Gastroesophageal sphincter (tissue), 3 donors: ENCODE measurements around the gene SP5.

Experiments
- CTCF ChIP-seq, 4 experiments: fragments of 200-600 bp in 2 of 4; fragments of 450-650 bp in 2 of 4; sonication (generic) in 1 of 4; IDR thresholded peaks; one replicate each; pipeline ENCODE4 v1.5.1; 2017 to 2019; ENCODE audit warnings: antibody characterized with exemption in 4 of 4, mild to moderate bottlenecking in 2 of 4, moderate library complexity in 2 of 4
- EP300 ChIP-seq: sonication (generic); formaldehyde crosslinking; IDR thresholded peaks from one replicate; pipeline ENCODE4 v1.6.1; 2017; ENCODE audit warnings: antibody characterized with exemption, mild to moderate bottlenecking
- POLR2A ChIP-seq, 2 donors: fragments of 450-650 bp; IDR thresholded peaks; one replicate each; pipeline ENCODE4 v1.6.1; 2017; ENCODE audit warnings: antibody characterized with exemption in 2 of 2, mild to moderate bottlenecking in 2 of 2, moderate library complexity in 1 of 2

DNA sequence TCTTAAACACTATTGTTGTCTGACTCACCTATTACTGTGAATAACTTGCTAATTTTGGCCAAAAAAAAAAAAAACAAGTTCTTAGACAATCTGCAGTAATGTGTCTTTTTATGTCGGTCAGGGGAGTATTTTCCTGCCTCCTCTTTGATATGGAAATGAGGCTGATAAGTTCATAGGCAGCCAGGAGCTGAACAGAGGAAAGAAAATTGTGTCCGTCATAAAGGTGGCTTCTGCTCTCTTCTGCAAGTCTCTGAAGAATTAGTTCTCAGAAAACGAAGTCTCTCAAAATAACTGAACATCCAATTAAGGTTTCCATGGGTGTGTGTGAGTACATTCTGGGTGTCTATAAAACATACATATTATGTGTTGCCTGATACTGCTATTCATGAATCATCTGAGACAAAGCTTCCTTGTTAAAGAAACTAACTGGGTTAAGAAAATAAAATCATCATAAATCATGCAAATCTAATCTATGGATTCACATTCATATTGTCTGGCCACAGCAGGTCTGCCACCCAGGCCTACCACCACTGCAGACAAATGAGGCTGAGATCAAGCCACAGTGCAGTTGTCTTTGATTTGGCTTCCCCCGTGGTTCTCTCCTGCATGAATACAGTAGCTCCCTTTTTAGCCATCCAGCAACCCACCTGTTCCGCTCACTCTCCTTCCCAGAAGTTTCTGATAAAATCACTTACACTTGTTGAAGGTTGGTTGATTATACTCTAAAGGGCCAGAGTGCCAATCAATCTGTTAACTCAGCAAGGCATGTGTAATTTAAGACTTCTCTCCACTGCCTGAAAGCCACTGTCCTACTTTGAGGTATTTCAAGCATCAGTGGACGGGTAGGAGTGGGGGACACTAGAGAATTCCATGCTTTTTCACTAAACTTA is 19.4 kb upstream of the SP5 start:
- TF ChIP-seq POLR2A (IDR thresholded peaks at IDR 0.05) (no peak), CTCF (IDR thresholded peaks at IDR 0.05) (no peak), EP300 (no peak)
